Tibial nerve (tissue), 4 donors: ENCODE data around the gene SYP. TPM values are rescaled to one million over a fixed set of nuclear protein-coding genes. Genes with fewer than 3 reads are reported as not detected.

Experiments
- DNase-seq, 2 donors: peaks; one replicate each; pipeline ENCODE4 v3.0.0-alpha.2; 2019; ENCODE audit warnings: low spot score in 2 of 2
- H3K27ac ChIP-seq, 4 donors: fragments of 200-600 bp; sonication (generic) in 3 of 4; one replicate each; pipeline ENCODE4 v1.5.1; 2017 to 2019; ENCODE audit warnings: mild to moderate bottlenecking in 1 of 4
- H3K27me3 ChIP-seq, 2 donors: fragments of 200-600 bp; sonication (generic) in 1 of 2; one replicate each; pipeline versions ENCODE4 v1.5.1 to v1.6.0; 2017 to 2019
- H3K36me3 ChIP-seq, 3 donors: fragments of 200-600 bp; sonication (generic); one replicate each; pipeline ENCODE4 v1.5.1; 2018 to 2019
- H3K4me1 ChIP-seq, 4 donors: fragments of 200-600 bp; sonication (generic) in 3 of 4; one replicate each; pipeline ENCODE4 v1.5.1; 2017 to 2019
- H3K4me3 ChIP-seq, 4 donors: fragments of 200-600 bp; sonication (generic) in 3 of 4; one replicate each; pipeline ENCODE4 v1.5.1; 2017 to 2019; ENCODE audit warnings: mild to moderate bottlenecking in 1 of 4, moderate library complexity in 1 of 4
- H3K9me3 ChIP-seq, 4 donors: fragments of 200-600 bp; sonication (generic) in 3 of 4; one replicate each; pipeline ENCODE4 v1.5.1; 2017 to 2019
- EP300 ChIP-seq, 2 donors: sonication (generic); formaldehyde crosslinking; IDR thresholded peaks; one replicate each; pipeline ENCODE4 v1.6.1; 2017; ENCODE audit warnings: antibody characterized with exemption in 2 of 2, mild to moderate bottlenecking in 1 of 2
- POLR2A ChIP-seq, 2 donors: fragments of 450-650 bp; IDR thresholded peaks; one replicate each; pipeline ENCODE4 v1.6.1; 2017; ENCODE audit warnings: antibody characterized with exemption in 2 of 2, mild to moderate bottlenecking in 2 of 2, moderate library complexity in 2 of 2
- WGBS, 2 donors: methylation state at CpG; one replicate each; pipeline ENCODE4 v1.1.5; 2018; 5-methylcytosine and 5-hydroxymethylcytosine counted together
- total RNA-seq, 4 donors: library from RNA; depleted of rRNA; stranded (reverse); fragments of >200 nt; gene quantifications; one replicate each; pipeline ENCODE4 v1.1.0, GENCODE V29; 2016
- TF ChIP-seq, protein P1 (sequence below), 5 experiments: fragments of 200-600 bp in 3 of 5; fragments of 450-650 bp in 2 of 5; sonication (generic) in 3 of 5; IDR thresholded peaks; one replicate each; pipeline ENCODE4 v1.5.1; 2016 to 2019; ENCODE audit warnings: antibody characterized with exemption in 5 of 5, mild to moderate bottlenecking in 3 of 5, moderate library complexity in 2 of 5

The SYP gene
- total RNA-seq, 4 donors from 2014 or later: 3.1 to 9.9 (median 7.7) TPM

- no peak overlapping the region for H3K4me3 ChIP-seq
- no peaks in the 10 kb centered on the region for H3K36me3 ChIP-seq
- WGBS, 2 donors: 58 to 72% methylated on average over 2 of the region's 2 CpGs
- no peaks in the 10 kb centered on the region for H3K27me3 ChIP-seq
- TF ChIP-seq, protein P1, sequence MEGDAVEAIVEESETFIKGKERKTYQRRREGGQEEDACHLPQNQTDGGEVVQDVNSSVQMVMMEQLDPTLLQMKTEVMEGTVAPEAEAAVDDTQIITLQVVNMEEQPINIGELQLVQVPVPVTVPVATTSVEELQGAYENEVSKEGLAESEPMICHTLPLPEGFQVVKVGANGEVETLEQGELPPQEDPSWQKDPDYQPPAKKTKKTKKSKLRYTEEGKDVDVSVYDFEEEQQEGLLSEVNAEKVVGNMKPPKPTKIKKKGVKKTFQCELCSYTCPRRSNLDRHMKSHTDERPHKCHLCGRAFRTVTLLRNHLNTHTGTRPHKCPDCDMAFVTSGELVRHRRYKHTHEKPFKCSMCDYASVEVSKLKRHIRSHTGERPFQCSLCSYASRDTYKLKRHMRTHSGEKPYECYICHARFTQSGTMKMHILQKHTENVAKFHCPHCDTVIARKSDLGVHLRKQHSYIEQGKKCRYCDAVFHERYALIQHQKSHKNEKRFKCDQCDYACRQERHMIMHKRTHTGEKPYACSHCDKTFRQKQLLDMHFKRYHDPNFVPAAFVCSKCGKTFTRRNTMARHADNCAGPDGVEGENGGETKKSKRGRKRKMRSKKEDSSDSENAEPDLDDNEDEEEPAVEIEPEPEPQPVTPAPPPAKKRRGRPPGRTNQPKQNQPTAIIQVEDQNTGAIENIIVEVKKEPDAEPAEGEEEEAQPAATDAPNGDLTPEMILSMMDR (IDR thresholded peaks at IDR 0.05): no peak
- TF ChIP-seq EP300 (IDR thresholded peaks at IDR 0.05): no peak
- no peak for DNase-seq
- no peak overlapping the region for H3K27ac ChIP-seq
- H3K9me3 ChIP-seq: no peaks in the 10 kb centered on the region
- H3K4me1 ChIP-seq: peaks cover 0 to 17% (median 0%) of the 10 kb centered on the region in 4 donors
Measured at GRCh38 chrX:49193542-49193964, 6.4 kb downstream of the SYP start.

DNA sequence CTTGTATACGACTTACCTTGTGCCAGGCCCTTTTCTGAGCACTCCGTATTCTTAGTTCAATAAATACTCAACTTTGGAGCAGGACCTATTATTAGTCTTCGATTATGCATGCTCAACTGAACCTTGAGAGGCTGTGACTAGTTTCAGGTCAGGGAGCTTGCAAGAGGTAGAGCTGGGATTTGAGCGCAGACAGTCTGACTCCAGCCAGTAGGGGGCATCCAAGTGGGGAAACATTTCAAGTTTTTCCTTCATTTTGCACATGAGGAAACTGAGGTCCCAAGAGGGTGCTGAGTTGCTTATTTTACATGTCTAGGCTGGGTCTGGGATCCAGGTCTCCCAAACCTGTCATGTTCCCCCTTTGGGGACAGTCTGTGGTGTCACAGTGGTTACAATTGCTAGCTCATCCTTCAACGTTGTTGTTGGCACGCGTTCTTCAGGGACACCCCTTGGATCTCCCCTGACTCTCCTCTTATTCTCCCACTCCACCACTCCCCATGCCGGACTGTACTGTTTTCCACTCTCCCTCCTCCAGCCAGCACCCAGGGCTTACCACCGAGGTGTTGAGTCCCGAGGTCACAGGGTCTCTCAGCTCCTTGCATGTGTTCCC is 7.2 kb downstream of the SYP start:
- 67 to 72% methylated on average over 10 of the region's 10 CpGs for WGBS, 2 donors
- DNase-seq: no peak
- TF ChIP-seq, protein P1 (IDR thresholded peaks at IDR 0.05): peak in 4 of 5 experiments; percentile 30 to 42 (median 36)
- no peak for TF ChIP-seq POLR2A (IDR thresholded peaks at IDR 0.05)

GRCh38 chrX:49191574-49192011 is 8.4 kb downstream of the SYP start:
- TF ChIP-seq, protein P1 (IDR thresholded peaks at IDR 0.05): no peak
- no peak for TF ChIP-seq EP300 (IDR thresholded peaks at IDR 0.05)
- TF ChIP-seq POLR2A (IDR thresholded peaks at IDR 0.05): no peak
- Histone ChIP-seq H3K9me3 (no peaks in the 10 kb centered on the region), H3K27me3 (no peaks in the 10 kb centered on the region), H3K36me3 (no peaks in the 10 kb centered on the region), H3K4me3 (peak overlapping the region; percentile 50 to 71 (median 57)), H3K27ac (peak overlapping the region; percentile 50 to 95 (median 90)), H3K4me1 (peaks cover 0 to 21% (median 0%) of the 10 kb centered on the region in 4 donors)
- DNase-seq: no peak
- WGBS, 2 donors: 1 to 45% methylated on average over 10 to 30 of the region's 34 CpGs

More for the DNA sequence above, 7.2 kb downstream of the SYP start:
- Histone ChIP-seq H3K27me3 (no peaks in the 10 kb centered on the region), H3K9me3 (no peaks in the 10 kb centered on the region), H3K4me3 (no peak overlapping the region), H3K36me3 (no peaks in the 10 kb centered on the region), H3K27ac (no peak overlapping the region), H3K4me1 (peaks cover 0 to 20% (median 0%) of the 10 kb centered on the region in 4 donors)

- TF ChIP-seq EP300 (IDR thresholded peaks at IDR 0.05) (peak in 1 of 2 donors; percentile 85), POLR2A (IDR thresholded peaks at IDR 0.05) (peak; percentile 58 to 78)
- TF ChIP-seq, protein P1 (IDR thresholded peaks at IDR 0.05): peak in 1 of 5 experiments; percentile 17
- no peaks in the 10 kb centered on the region for H3K36me3 ChIP-seq
- peak overlapping the region; percentile 50 to 71 (median 57) for H3K4me3 ChIP-seq
- peak; percentile 81 to 89 for DNase-seq
- WGBS, 2 donors: 0 to 47% methylated on average over 26 to 32 of the region's 32 CpGs
- H3K27ac ChIP-seq: peak overlapping the region; percentile 65 to 95 (median 90)
- peaks cover 0 to 25% (median 0%) of the 10 kb centered on the region in 4 donors for H3K4me1 ChIP-seq
- H3K27me3 ChIP-seq: no peaks in the 10 kb centered on the region
- no peaks in the 10 kb centered on the region for H3K9me3 ChIP-seq
Measured at GRCh38 chrX:49190821-49191573, 9.0 kb downstream of the SYP start.

DNA sequence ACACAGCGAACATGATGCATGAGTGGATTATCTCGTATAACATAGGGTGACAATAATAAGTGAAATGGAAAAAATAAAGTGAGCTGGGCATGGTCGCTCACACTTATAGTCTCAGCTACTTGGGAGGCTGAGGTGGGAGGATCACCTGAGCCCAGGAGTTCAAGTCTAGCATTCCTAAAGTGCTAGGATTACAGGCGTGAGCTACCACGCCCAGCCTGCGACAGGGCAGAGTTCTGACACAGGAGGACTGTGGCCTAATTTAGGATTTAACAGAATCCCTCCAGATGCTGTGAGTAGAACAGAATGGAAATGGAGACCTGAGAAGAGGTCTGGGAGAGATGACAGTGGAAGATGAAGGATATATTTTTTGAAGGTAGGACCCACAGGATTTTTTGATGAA is 10.4 kb downstream of the SYP start:
- peak overlapping the region in 3 of 4 donors; percentile 78 to 94 (median 88) for H3K27ac ChIP-seq
- no peaks in the 10 kb centered on the region for H3K9me3 ChIP-seq
- no peak for DNase-seq
- no peak for TF ChIP-seq POLR2A (IDR thresholded peaks at IDR 0.05)
- H3K27me3 ChIP-seq: no peaks in the 10 kb centered on the region
- peaks cover 0 to 34% (median 4%) of the 10 kb centered on the region in 4 donors for H3K4me1 ChIP-seq
- WGBS, 2 donors: 79 to 87% methylated on average over 6 of the region's 6 CpGs
- no peaks in the 10 kb centered on the region for H3K36me3 ChIP-seq
- peak overlapping the region in 1 of 4 donors; percentile 51 for H3K4me3 ChIP-seq
